C4-2B (cell line): ENCODE data around the gene EHBP1.

Experiments
- H3K27ac ChIP-seq: fragments of 450-650 bp; 2 replicates; pipeline ENCODE4 v1.5.1; 2017
- ZFX ChIP-seq: fragments of 450-650 bp; IDR thresholded peaks from 2 replicates; pipeline ENCODE4 v1.6.1; 2017
- TF ChIP-seq, protein P1 (sequence below): fragments of 450-650 bp; conservative IDR thresholded peaks from 2 replicates; pipeline ENCODE4 v1.5.1; 2017; ENCODE audit warnings: mild to moderate bottlenecking

The EHBP1 gene

DNA sequence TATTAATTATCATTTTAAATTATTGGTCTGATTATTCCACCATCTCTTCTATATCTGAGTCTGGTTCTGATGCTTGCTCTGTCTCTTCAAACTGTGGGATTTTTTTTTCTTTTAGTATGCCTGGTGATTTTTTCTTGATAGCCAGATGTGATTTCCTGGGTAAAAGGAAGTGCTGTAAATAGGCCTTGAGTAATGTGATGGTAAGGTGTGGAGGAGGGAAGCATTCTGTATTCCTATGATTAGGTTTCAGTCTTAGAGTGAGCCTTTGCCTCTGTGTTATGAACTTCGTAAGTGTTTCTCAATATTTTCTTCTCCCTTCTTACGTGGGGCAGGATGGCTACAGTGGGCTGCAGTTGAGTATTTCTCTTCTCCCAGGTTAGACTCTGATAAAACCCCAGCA is 103.0 kb downstream of the EHBP1 start:
- H3K27ac ChIP-seq = no peak overlapping the region
- no peak for TF ChIP-seq ZFX
- TF ChIP-seq, protein P1, sequence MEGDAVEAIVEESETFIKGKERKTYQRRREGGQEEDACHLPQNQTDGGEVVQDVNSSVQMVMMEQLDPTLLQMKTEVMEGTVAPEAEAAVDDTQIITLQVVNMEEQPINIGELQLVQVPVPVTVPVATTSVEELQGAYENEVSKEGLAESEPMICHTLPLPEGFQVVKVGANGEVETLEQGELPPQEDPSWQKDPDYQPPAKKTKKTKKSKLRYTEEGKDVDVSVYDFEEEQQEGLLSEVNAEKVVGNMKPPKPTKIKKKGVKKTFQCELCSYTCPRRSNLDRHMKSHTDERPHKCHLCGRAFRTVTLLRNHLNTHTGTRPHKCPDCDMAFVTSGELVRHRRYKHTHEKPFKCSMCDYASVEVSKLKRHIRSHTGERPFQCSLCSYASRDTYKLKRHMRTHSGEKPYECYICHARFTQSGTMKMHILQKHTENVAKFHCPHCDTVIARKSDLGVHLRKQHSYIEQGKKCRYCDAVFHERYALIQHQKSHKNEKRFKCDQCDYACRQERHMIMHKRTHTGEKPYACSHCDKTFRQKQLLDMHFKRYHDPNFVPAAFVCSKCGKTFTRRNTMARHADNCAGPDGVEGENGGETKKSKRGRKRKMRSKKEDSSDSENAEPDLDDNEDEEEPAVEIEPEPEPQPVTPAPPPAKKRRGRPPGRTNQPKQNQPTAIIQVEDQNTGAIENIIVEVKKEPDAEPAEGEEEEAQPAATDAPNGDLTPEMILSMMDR = no peak

DNA sequence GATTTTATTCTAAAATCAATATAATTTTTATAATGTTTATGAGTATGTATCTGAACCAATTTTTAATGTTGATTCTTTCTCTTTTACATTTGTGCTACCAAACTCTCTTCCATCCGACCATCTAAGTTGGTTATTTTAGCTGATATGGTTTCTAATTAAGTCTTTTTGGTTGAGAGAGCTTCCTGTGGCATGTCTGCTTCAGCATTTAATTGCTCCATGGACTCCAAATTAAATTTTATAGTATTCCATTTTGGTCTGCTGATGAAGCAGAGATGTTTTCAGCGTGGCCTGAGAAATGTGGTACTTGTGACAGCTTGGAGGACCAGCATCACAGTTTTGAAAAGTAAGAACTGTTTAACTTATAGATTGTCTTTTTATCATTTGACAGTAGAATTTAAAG is 105.6 kb downstream of the EHBP1 start:
- TF ChIP-seq, protein P1 = no peak
- TF ChIP-seq ZFX = no peak
- no peak overlapping the region for H3K27ac ChIP-seq

DNA sequence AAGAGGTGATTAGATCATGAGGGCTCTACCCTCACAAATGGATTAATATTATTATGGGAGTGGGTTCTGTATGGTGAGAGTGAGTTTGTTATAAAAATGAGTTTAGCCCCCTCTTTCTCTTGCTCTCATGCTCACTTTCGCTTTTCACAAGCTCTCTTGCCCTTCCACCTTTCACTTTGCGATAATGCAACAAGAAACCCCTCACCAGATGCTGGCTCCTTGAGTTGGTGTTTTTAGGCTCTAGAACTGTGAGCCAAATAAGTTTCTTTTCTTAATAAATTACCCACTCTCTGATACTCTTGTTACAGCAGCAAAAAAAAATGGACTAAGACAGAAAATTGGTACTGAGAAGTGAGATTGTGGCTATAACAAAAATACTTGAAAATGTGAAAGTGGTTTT is 106.5 kb downstream of the EHBP1 start:
- TF ChIP-seq, protein P1 = no peak
- no peak for TF ChIP-seq ZFX
- H3K27ac ChIP-seq = no peak overlapping the region

DNA sequence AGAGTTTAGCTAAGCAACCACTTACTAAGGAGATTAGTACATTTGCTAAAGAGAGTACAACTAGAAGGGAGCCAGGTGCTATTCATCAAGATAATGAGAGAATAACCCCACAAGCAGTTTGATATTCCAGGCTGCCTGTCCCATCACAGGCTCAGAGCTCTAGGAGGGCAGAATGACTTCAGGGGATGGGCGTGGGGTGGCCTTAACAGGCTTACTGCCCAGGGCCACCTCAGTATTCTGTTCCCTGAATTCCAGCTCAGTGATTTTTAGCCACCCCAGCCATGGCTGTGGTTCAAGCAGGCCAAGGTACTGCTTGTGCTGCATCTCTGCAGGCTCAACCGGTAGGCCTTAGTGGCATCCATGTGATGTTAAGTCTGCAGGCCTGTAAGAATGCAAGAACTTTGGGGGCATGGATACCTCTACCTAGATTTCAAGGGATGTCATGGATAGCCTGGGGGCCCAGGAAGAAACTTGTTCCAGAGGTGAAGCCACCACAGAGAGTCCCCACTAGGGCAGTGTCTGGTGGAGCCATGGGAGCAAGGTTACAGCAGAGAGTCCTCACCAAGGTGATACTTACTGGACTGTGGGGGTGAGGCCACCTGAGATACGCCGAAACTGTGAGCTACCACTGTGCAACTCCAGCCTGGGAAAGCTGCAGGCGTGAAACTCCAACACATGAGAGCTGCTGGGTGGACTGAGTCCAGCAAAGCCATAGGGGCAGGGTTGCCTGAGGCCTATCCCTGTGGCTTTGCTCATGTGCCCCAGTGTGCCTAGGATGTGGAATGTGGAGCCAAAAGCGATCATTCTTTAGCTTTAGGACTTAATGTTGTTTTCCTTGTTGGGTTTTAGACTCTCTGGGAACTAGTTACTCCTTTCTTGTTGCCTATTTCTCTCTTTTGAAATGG is 107.7 kb downstream of the EHBP1 start:
- no peak for TF ChIP-seq ZFX
- TF ChIP-seq, protein P1 = no peak
- H3K27ac ChIP-seq = no peak overlapping the region

DNA sequence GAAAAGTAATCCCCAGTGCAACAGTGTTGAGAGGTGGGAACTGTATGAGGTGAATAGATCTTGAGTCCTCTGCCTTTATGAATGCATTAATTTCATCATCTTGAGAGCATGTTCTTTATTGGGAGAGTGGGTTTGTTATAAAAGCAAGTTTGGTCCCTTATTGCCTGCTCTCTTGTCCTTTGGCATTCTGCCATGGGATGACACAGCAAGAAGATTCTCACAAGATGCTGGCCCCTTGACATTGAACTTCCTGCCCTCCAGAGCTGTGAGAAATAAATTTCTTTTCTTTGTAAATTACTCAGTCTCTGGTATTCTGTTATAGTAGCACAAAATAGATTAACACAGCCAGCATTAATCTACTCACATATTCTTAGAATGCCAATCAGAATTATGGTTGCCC is 108.6 kb downstream of the EHBP1 start:
- TF ChIP-seq, protein P1 = no peak
- TF ChIP-seq ZFX = no peak
- no peak overlapping the region for H3K27ac ChIP-seq

DNA sequence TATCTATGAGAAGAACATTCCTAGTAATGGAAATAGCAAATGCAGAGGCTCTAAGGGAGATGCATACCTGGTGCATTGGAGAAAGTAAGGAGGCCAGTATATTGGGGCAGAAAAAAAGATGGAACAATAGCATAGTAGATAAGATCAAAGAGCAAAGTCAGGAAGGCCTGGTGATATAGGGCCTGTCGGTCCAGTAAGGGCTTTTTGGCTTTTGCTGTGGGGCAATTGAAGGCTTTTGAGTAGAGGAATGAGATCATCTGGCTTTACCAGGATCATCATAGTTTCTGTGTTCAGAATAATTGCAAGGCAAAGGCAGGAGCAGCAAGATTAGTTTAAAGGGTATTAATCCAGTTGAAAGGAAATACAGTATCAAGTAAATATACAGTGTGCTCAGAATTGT is 111.8 kb downstream of the EHBP1 start:
- no peak overlapping the region for H3K27ac ChIP-seq
- no peak for TF ChIP-seq ZFX
- TF ChIP-seq, protein P1 = no peak

DNA sequence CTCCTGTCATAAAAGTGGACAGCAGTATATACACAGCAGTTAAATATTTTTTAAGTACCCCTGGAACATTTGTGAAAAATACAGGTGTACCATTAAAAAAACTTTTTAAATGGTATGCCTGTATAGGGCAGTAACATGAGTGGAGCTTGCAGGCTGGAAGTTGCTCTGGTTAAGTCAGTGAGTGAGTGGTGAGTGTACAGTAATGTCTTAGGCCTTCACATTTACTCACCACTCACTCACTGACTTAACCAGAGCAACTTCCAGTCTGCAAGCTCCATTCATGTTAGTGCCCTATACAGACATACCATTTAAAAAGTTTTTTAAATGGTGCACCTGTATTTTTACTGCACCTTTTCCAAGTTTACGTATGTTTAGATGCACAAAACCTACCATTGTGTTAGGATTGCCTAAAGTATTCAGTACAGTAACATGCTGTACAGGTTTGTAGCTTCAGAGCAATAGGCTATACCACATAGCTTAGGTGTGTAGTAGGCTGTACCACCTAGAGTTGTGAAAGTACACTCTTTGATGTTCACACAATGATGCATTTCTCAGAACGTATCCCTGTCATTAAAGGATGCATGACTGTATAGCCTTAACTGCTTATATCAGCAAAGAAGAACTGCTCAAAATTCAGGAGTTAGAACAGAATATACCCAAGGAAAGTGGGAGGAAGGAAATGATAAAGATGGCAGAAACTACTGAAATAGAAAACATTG is 112.6 kb downstream of the EHBP1 start:
- H3K27ac ChIP-seq = no peak overlapping the region
- no peak for TF ChIP-seq ZFX
- TF ChIP-seq, protein P1 = no peak
